Measurements from ENCODE around the gene KATNAL1.

DNA sequence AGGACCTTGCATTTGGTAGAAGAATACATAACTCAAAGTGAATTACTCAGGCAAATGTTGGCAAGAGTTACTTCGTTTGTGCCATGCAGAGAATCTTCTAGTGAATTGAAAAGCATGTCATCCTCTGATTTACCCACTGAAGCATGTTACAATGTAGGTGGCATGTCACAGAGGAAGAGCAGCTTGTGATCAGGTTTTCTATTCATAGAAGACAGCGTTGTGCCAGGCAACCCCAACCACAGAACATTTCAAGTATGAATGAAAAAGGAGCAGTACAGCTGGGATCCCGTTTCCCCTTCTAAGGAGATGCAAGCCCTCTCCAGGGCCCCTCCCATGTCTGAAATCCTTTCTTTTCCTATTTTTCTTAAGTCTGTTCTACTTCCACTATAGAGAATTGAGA lies 6.0 kb upstream of the KATNAL1 start:
- TF ChIP-seq, protein P1, sequence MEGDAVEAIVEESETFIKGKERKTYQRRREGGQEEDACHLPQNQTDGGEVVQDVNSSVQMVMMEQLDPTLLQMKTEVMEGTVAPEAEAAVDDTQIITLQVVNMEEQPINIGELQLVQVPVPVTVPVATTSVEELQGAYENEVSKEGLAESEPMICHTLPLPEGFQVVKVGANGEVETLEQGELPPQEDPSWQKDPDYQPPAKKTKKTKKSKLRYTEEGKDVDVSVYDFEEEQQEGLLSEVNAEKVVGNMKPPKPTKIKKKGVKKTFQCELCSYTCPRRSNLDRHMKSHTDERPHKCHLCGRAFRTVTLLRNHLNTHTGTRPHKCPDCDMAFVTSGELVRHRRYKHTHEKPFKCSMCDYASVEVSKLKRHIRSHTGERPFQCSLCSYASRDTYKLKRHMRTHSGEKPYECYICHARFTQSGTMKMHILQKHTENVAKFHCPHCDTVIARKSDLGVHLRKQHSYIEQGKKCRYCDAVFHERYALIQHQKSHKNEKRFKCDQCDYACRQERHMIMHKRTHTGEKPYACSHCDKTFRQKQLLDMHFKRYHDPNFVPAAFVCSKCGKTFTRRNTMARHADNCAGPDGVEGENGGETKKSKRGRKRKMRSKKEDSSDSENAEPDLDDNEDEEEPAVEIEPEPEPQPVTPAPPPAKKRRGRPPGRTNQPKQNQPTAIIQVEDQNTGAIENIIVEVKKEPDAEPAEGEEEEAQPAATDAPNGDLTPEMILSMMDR (conservative IDR thresholded peaks at IDR 0.05 in 1 of 2, IDR thresholded peaks at IDR 0.05 in 1 of 2; ENCODE audit: extremely low read depth in 1 of 2, insufficient read depth in 1 of 2, low read depth in 1 of 2, low read length in 2 of 2): no peak
- no peak for TF ChIP-seq EZH2 (IDR thresholded peaks at IDR 0.05; ENCODE audit: borderline replicate concordance, low read length)

Data from mammary epithelial cell (primary cell).